ENCODE results near the gene MGAT4A. TPM values are rescaled to one million over a fixed set of nuclear protein-coding genes. Genes with fewer than 3 reads are reported as not detected.

The MGAT4A gene
- total and polyA plus RNA-seq, 2 donors, result 8.7 to 23.8 TPM

DNA sequence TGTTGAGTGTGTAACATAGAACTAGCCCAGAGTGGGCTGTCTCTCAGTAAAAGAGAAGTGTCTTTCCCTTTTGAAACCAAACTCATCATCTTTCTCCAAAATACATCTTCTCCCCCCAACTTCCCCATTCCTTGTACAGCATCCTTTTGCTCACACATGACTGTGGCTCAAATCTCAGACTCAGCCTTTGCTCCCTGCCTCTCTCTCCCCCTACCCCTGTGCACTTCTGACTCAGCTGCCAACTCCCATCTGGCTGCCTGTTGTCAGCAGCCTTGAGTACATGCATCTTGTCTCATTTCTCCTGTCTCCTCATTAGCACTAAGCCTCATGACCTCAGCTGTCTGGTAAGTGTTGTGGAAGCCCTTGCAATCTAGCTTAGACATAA lies 18.1 kb upstream of the MGAT4A start:
- Histone ChIP-seq H3K4me3 (ENCODE audit: low read depth, low read length) (no peak overlapping the region), H3K36me3 (ENCODE audit: insufficient read depth) (peaks cover 2% of the 10 kb centered on the region), H3K4me1 (ENCODE audit: insufficient read depth) (no peaks in the 10 kb centered on the region), H3K27ac (ENCODE audit: low read depth) (no peak overlapping the region)
- DNase-seq (ENCODE audit: extremely low spot score), result no peak

DNA sequence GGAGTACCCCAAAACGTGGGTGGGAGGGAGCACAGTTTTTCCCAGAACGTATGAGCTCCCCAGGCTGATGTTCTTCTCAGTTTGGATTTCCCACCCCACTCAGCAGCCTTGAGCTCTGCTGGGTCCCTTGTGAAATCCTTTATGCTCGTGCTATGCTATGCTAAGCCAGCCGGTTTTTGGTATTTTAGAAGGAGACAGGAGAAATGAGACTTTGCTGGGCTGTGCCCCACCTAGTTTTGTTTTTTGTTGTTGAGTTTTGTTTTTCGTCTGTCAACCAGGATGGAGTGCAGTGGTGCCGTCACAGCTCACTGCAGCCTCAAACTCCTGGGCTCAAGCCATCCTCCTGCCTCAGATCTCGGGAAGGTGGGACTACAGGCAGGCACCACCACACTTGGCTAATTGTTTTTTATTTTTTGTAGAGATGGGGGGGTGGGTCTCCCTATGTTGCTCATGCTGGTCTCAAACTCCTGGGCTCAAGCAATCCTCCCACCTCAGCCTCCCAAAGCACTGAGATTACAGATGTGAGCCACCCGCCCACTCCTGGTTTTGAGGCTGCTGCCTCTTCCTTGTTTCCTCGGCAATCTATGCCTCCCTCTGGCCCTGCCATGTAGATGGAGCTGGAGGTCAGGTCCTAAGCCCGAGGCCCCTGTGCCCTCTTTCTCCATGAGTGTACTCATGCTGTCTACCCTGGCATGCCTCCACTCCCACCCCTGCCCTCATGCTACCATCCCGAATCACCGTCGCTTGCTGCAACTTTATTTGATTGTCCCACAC lies 17.5 kb upstream of the MGAT4A start:
- Histone ChIP-seq H3K4me1 (ENCODE audit: insufficient read depth) (no peaks in the 10 kb centered on the region), H3K27ac (ENCODE audit: low read depth) (no peak overlapping the region), H3K4me3 (ENCODE audit: low read depth, low read length) (no peak overlapping the region), H3K36me3 (ENCODE audit: insufficient read depth) (peaks cover 2% of the 10 kb centered on the region)
- DNase-seq (ENCODE audit: extremely low spot score), result no peak
- 68% methylated on average over 13 of the region's 13 CpGs for WGBS

DNA sequence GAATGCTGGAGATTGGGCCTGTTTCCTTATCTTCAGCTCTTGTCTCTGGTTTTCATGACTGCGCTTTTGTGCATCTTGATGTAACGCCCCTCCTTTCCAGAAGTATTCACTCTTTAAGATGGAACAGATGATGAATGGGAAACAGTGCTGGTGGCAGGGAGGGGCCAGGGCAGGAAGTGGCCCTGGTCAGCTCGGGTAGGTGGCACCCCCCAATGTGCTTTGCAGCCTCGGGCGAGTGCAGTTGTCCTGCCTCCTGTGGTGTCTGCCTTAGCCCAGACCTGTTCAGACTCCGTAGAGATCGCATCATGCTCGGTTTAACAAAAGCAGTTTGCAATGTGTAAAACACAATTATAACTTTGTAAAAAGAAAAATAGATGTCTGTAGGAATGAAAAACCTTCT lies 17.0 kb upstream of the MGAT4A start:
- 45% methylated on average over 8 of the region's 8 CpGs for WGBS
- Histone ChIP-seq H3K4me1 (ENCODE audit: insufficient read depth) (no peaks in the 10 kb centered on the region), H3K36me3 (ENCODE audit: insufficient read depth) (peaks cover 2% of the 10 kb centered on the region), H3K27ac (ENCODE audit: low read depth) (no peak overlapping the region), H3K4me3 (ENCODE audit: low read depth, low read length) (no peak overlapping the region)
- DNase-seq (ENCODE audit: extremely low spot score), result no peak

DNA sequence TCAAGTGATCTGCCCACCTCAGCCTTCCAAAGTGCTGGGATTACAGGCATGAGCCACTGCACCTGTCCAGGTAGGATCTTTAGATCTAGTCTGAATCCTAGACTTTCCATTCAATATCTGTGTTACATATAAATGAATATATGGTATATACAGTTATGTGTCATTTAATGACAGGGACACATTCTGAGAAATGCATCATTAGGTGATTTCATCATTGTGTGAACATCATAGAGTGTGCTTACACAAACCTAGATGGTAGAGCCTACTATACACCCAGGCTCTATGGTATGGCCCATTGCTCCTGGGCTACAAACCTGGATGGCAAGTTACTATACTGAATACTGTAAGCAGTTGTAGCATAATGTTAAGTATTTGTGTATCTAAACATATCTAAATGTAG lies 15.5 kb upstream of the MGAT4A start:
- DNase-seq (ENCODE audit: extremely low spot score), result no peak
- Histone ChIP-seq H3K27ac (ENCODE audit: low read depth) (no peak overlapping the region), H3K4me3 (ENCODE audit: low read depth, low read length) (no peak overlapping the region), H3K36me3 (ENCODE audit: insufficient read depth) (peaks cover 2% of the 10 kb centered on the region), H3K4me1 (ENCODE audit: insufficient read depth) (no peaks in the 10 kb centered on the region)

DNA sequence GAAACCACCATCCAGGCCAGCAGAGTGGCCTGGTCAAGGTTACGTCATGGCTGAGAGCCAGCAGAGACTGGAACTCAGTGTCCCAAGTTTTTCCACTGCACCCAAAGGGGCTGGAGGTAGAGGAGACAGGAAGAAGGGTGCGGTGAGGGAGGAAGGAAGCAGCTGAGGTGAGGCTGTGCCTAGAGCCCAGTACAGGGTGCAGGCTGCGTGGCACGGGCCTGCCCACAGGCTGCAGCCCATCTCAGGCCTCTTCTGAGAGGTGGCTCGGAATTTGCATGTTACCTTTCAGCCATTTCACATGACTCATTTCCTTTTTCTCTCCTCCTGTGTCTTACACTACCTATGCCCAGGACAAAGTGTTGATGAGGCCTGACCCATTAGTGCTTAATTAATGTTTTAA lies 13.7 kb upstream of the MGAT4A start:
- no peaks in the 10 kb centered on the region for H3K4me1 ChIP-seq (ENCODE audit: insufficient read depth)
- H3K27ac ChIP-seq (ENCODE audit: low read depth), result no peak overlapping the region
- DNase-seq (ENCODE audit: extremely low spot score), result no peak
- peaks cover 2% of the 10 kb centered on the region for H3K36me3 ChIP-seq (ENCODE audit: insufficient read depth)
- 89% methylated on average over 5 of the region's 5 CpGs for WGBS
- H3K4me3 ChIP-seq (ENCODE audit: low read depth, low read length), result no peak overlapping the region

DNA sequence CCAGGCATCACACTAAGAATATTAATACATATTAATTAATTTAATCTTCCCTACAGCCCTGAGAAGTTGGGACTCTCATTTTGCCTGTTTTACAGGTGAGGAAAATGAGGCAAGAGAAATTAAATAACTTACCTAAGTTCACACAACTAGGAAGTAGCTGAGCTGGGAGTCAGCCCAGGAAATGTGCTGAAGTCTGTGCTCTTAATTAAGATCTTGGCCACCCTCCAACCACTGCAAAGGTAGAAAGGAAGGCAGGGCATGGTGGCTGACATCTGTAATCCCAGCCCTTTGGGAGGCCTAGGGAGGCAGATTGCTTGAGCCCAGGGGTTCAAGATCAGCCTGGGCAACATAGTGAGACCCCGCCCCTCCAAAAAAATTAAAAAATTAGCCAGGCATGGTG lies 12.9 kb upstream of the MGAT4A start:
- Histone ChIP-seq H3K4me1 (ENCODE audit: insufficient read depth) (no peaks in the 10 kb centered on the region), H3K36me3 (ENCODE audit: insufficient read depth) (peaks cover 2% of the 10 kb centered on the region), H3K4me3 (ENCODE audit: low read depth, low read length) (no peak overlapping the region), H3K27ac (ENCODE audit: low read depth) (no peak overlapping the region)
- 98% methylated on average over 1 of the region's 1 CpG for WGBS
- no peak for DNase-seq (ENCODE audit: extremely low spot score)

DNA sequence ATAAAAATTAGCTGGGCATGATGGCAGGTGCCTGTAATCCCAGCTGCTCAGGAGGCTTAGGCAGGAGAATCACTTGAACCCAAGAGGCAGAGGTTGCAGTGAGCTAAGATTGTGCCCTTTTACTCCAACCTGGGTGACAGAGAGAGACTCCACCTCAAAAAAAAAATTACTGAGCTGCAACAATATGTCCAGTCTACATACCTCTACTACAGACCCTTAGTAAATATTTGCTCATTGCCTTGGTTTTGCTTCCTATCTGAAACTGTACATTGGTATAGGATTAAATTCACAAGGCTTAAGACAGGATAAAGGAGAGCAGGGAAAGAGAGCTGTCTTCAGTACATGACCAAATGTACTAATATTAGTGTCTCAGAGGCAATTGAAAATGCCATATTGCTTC lies 8.1 kb upstream of the MGAT4A start:
- no peak overlapping the region for H3K4me3 ChIP-seq (ENCODE audit: low read depth, low read length)
- no peaks in the 10 kb centered on the region for H3K36me3 ChIP-seq (ENCODE audit: insufficient read depth)
- no peak overlapping the region for H3K27ac ChIP-seq (ENCODE audit: low read depth)
- no peak for DNase-seq (ENCODE audit: extremely low spot score)
- H3K4me1 ChIP-seq (ENCODE audit: insufficient read depth), result no peaks in the 10 kb centered on the region

DNA sequence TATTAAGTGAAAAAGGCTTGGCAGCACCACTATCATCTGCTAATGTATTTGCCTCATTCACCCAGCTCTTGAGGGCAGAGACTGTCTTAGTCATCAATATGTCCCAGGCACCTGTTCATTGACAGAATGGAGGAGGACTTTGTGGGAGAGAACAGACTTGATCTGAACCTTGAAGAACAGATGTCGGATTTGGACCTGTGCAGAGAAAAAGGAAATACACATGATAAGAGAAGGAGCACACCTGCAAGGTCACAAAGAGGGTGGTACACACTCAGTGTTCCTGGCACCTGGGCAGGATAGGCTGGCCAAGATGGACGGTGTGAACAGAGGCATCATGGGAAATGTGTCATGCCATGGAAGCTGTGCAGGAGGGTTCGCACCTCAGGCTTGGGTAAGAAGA lies 7.4 kb upstream of the MGAT4A start:
- 96% methylated on average over 3 of the region's 3 CpGs for WGBS
- Histone ChIP-seq H3K27ac (ENCODE audit: low read depth) (no peak overlapping the region), H3K4me1 (ENCODE audit: insufficient read depth) (no peaks in the 10 kb centered on the region)

DNA sequence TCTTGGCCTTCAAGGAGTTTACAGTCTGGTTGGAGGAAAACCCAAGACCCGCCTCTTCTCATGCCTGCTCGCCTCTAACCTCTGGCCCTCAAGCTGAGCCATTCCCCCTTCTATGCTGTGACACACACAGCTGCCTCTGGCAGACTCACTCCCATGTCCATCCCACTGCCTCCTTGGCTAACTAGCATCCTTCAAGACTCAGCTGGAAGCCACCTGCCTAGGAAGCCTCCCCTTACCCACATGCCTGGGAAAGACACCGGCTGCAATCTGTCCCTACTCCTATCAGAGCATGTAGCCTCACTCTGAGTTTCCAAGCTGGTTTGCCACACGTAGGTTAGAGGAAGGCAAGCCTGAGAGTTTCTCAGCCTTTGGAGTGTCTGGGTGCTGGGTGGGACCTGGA lies 6.9 kb upstream of the MGAT4A start:
- no peak overlapping the region for H3K27ac ChIP-seq (ENCODE audit: low read depth)
- WGBS, result 89% methylated on average over 4 of the region's 4 CpGs
- DNase-seq (ENCODE audit: extremely low spot score), result no peak
- no peak overlapping the region for H3K4me3 ChIP-seq (ENCODE audit: low read depth, low read length)
- no peaks in the 10 kb centered on the region for H3K36me3 ChIP-seq (ENCODE audit: insufficient read depth)
- no peaks in the 10 kb centered on the region for H3K4me1 ChIP-seq (ENCODE audit: insufficient read depth)

More for the DNA sequence above, 7.4 kb upstream of the MGAT4A start:
- Histone ChIP-seq H3K36me3 (ENCODE audit: insufficient read depth) (no peaks in the 10 kb centered on the region), H3K4me3 (ENCODE audit: low read depth, low read length) (no peak overlapping the region)
- DNase-seq (ENCODE audit: extremely low spot score), result no peak

DNA sequence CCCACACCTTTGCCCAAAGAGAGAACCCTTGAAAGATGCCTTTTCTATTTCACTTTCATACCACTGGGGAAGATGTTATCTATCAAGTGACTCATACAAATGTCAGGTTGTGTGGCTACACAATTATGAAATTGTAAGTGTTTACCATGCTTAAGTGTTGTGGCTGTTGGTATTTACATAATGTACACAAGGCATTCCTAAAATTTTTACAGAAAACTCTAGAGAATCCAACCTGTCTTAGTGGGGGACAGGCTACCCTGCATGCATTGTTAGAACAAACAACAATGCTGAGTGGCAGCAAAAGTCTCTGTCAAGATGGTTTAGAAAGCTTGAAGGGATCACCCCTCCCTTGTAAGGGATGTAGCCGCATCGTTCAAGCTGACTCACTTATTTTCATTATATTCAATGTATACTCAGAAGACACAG lies 5.5 kb upstream of the MGAT4A start:
- Histone ChIP-seq H3K4me1 (ENCODE audit: insufficient read depth) (no peaks in the 10 kb centered on the region), H3K4me3 (ENCODE audit: low read depth, low read length) (no peak overlapping the region), H3K27ac (ENCODE audit: low read depth) (no peak overlapping the region), H3K36me3 (ENCODE audit: insufficient read depth) (no peaks in the 10 kb centered on the region)
- no peak for DNase-seq (ENCODE audit: extremely low spot score)
- 72% methylated on average over 2 of the region's 2 CpGs for WGBS

DNA sequence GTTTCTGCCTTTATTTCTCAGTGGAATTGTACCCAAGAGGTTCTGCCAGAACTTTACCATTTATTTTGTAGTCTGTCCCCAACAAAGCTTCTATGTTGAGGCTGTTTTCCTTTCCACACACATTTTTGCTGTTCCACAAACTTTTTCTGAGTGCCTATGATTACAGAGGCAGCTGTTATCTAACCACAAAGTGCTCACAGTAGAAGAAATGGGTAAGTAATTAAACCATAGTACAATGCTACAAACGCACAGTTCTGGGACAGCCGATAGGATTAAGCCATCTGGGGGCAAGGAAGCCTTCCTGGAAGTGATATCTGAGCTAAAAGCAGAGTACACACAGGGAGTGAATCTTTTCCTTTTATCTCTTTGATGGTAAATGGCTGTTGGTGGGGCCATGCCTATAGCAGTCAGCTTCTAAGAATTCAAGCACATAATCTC lies 3.9 kb upstream of the MGAT4A start:
- H3K27ac ChIP-seq (ENCODE audit: low read depth), result no peak overlapping the region
- no peak for DNase-seq (ENCODE audit: extremely low spot score)
- H3K4me3 ChIP-seq (ENCODE audit: low read depth, low read length), result no peak overlapping the region
- WGBS, result 51% methylated on average over 2 of the region's 2 CpGs
- H3K4me1 ChIP-seq (ENCODE audit: insufficient read depth), result no peaks in the 10 kb centered on the region
- H3K36me3 ChIP-seq (ENCODE audit: insufficient read depth), result no peaks in the 10 kb centered on the region

DNA sequence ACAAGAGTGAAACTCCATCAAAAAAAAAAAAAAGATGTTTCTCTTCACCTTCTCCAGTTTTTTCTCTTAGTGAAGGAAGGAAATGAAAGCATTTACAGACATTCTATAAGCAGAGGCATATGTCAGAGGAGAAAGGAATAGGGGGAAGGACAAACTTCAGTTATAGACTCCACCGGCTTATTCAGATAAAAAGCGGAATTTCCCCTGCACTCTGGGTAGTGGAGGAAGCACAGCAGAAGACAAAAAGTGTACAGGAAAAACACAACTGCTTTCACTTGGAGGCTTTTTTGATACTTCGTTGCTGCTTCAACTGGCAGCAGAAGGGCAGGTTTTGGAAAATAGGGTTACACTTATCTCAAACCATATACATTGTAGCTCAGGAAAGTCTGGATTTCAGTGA lies 3.2 kb upstream of the MGAT4A start:
- DNase-seq (ENCODE audit: extremely low spot score), result no peak
- Histone ChIP-seq H3K4me3 (ENCODE audit: low read depth, low read length) (no peak overlapping the region), H3K27ac (ENCODE audit: low read depth) (no peak overlapping the region), H3K36me3 (ENCODE audit: insufficient read depth) (no peaks in the 10 kb centered on the region), H3K4me1 (ENCODE audit: insufficient read depth) (no peaks in the 10 kb centered on the region)
- 81% methylated on average over 3 of the region's 3 CpGs for WGBS

DNA sequence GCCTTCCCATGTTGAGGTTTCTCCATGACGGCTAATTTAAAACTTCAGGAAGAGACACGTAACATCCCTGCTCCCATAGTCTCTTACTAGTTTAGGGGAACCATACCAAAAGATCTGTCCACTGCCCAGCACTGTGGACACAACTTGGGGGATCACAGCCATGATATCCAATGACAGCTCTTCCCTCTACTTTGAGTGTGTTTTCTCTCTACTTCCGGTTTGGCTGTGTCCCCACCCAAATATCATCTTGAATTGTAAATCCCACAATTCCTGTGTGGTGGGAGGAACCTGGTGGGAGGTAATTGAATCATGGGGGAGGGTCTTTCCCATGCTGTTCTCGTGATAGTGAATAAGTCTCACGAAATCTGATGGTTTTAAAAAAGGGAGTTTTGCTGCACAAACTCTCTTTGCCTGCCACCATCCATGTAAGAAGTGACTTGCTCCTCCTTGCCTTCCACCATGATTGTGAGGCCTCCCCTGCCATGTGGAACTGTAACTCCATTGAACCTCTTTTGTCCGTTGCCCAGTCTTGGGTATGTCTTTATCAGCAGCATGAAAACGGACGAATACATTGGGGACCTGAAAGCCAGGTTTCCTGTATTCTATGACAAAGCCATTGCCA lies 1.6 kb upstream of the MGAT4A start:
- Histone ChIP-seq H3K27ac (ENCODE audit: low read depth) (no peak overlapping the region), H3K36me3 (ENCODE audit: insufficient read depth) (no peaks in the 10 kb centered on the region), H3K4me1 (ENCODE audit: insufficient read depth) (no peaks in the 10 kb centered on the region), H3K4me3 (ENCODE audit: low read depth, low read length) (no peak overlapping the region)
- DNase-seq (ENCODE audit: extremely low spot score), result no peak
- 90% methylated on average over 8 of the region's 8 CpGs for WGBS

DNA sequence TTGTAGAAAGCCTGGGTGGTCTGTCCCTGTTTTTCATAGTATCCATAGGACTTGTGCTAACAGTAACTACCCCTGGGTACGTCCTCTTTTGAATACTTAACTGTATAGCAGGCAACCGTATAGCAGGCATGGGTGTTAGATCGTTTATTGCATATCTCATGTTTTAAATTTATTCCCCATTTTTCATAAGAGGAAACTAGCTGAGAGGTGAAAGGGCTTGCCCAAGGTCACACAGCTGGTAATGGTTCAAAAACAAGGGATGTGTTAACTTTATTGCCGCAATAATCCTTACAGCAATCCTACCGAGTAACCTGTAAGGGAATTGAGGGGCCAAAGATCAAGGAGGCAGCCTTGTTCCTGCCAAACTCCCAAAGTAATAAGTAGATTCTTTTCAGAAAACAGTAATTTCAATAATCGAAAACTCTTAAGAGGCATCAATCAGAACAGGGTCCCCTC lies 990 bp upstream of the MGAT4A start:
- Histone ChIP-seq H3K27ac (ENCODE audit: low read depth) (no peak overlapping the region), H3K36me3 (ENCODE audit: insufficient read depth) (no peaks in the 10 kb centered on the region), H3K4me1 (ENCODE audit: insufficient read depth) (no peaks in the 10 kb centered on the region), H3K4me3 (ENCODE audit: low read depth, low read length) (peak overlapping the region; percentile 91)
- 59% methylated on average over 6 of the region's 6 CpGs for WGBS
- DNase-seq (ENCODE audit: extremely low spot score), result no peak

All from urinary bladder (tissue), 4 donors.